SU-DHL-6 (cell line): ENCODE measurements around the gene ADSS2.

Source experiments
- CTCF ChIP-seq: fragments of 200-600 bp; sonication (generic); IDR thresholded peaks from one replicate; pipeline ENCODE4 v1.5.1; 2017; ENCODE audit warnings: antibody characterized with exemption, mild to moderate bottlenecking, low read length, moderate library complexity; ENCODE audit not compliant: insufficient read depth, poor library complexity, severe bottlenecking
- EZH2phosphoT487 ChIP-seq: fragments of 200-600 bp; sonication (generic), shearing (Covaris generic); conservative IDR thresholded peaks from 2 replicates; pipeline ENCODE4 v1.6.1; 2018; ENCODE audit warnings: mild to moderate bottlenecking, antibody characterized with exemption, low read length, moderate library complexity, mixed read lengths

GRCh38 chr1:244449936-244450508 lies 1.7 kb downstream of the ADSS2 start:
- TF ChIP-seq CTCF (no peak), EZH2phosphoT487 (no peak)
